ENCODE measurements around the gene NDST3. TPM values are rescaled to one million over a fixed set of nuclear protein-coding genes. Genes with fewer than 3 reads are reported as not detected.

Gene NDST3
- total RNA-seq, 1 experiment from 2014 or later, result 0.04 TPM

- BruUV-seq (replicated peaks), result no TSS peak
- H2AFZ ChIP-seq (ENCODE audit: low read length), result no peak overlapping the region
- H3K4me1 ChIP-seq (ENCODE audit: insufficient read depth, low read length), result peaks cover 15% of the 10 kb centered on the region
- peak overlapping the region; percentile 96 for H3K4me2 ChIP-seq (ENCODE audit: low read length)
- DNase-seq (no peak), ATAC-seq (no peak)
- no peaks in the 10 kb centered on the region for H3K9me3 ChIP-seq (ENCODE audit: low read length)
- peak overlapping the region; percentile 100 for H3K4me3 ChIP-seq (ENCODE audit: low read length)
- POLR2A ChIA-PET (ENCODE audit: unreplicated experiment), result no interaction called here
- H4K20me1 ChIP-seq (ENCODE audit: low read length), result peaks cover 31% of the 10 kb centered on the region
- H3K27ac ChIP-seq (ENCODE audit: low read length), result peak overlapping the region; percentile 77; the same call in 1 of the 2 replicates
- peak overlapping the region; percentile 100 for H3K9ac ChIP-seq (ENCODE audit: low read length)
- peaks cover 27% of the 10 kb centered on the region for H3K36me3 ChIP-seq (ENCODE audit: low read depth, low read length)
- intact Hi-C loops (cut with micrococcal nuclease), result loop anchor here (2.0 to 10.0 kb wide), 5 partner anchors 47 to 1145 kb away; partner anchors contain the start of gene PRSS12
- peaks cover 24% of the 10 kb centered on the region for H3F3A ChIP-seq (ENCODE audit: low read length, unreplicated experiment)
- no peaks in the 10 kb centered on the region for H3K9me2 ChIP-seq (replicated peaks; ENCODE audit: low read length)
- TF ChIP-seq CTCF (conservative IDR thresholded peaks at IDR 0.05; ENCODE audit: low read depth, low read length) (no peak), EZH2phosphoT487 (IDR thresholded peaks at IDR 0.05; ENCODE audit: borderline replicate concordance, low read length) (no peak), EZH2 (IDR thresholded peaks at IDR 0.05; ENCODE audit: low read length, unreplicated experiment) (no peak)
- H3K79me2 ChIP-seq (ENCODE audit: low read length), result peaks cover 21% of the 10 kb centered on the region
- CTCF ChIA-PET, result no interaction called here
- no peaks in the 10 kb centered on the region for H3K27me3 ChIP-seq (ENCODE audit: low read length)
Measured at GRCh38 chr4:118279920-118280432, 245.7 kb downstream of the NDST3 start.

GRCh38 chr4:118280501-118281218 is 246.4 kb downstream of the NDST3 start:
- H3K4me3 ChIP-seq (ENCODE audit: low read length), result peak overlapping the region; percentile 100
- peak; percentile 35 for ATAC-seq
- intact Hi-C loops (cut with micrococcal nuclease), result loop anchor here (2.0 to 10.0 kb wide), 4 partner anchors 47 to 314 kb away; partner anchors contain the start of gene PRSS12
- H3K9me2 ChIP-seq (replicated peaks; ENCODE audit: low read length), result no peaks in the 10 kb centered on the region
- peak; percentile 60 for DNase-seq
- no TSS peak for BruUV-seq (replicated peaks)
- H3K36me3 ChIP-seq (ENCODE audit: low read depth, low read length), result peaks cover 27% of the 10 kb centered on the region
- H3F3A ChIP-seq (ENCODE audit: low read length, unreplicated experiment), result peaks cover 24% of the 10 kb centered on the region
- H4K20me1 ChIP-seq (ENCODE audit: low read length), result peaks cover 31% of the 10 kb centered on the region
- H3K27me3 ChIP-seq (ENCODE audit: low read length), result no peaks in the 10 kb centered on the region
- H3K4me1 ChIP-seq (ENCODE audit: insufficient read depth, low read length), result peaks cover 15% of the 10 kb centered on the region
- ChIA-PET POLR2A (ENCODE audit: unreplicated experiment) (no interaction called here), CTCF (no interaction called here)
- H3K4me2 ChIP-seq (ENCODE audit: low read length), result peak overlapping the region; percentile 96
- H3K9ac ChIP-seq (ENCODE audit: low read length), result peak overlapping the region; percentile 100
- no peaks in the 10 kb centered on the region for H3K9me3 ChIP-seq (ENCODE audit: low read length)
- H3K27ac ChIP-seq (ENCODE audit: low read length), result no peak overlapping the region
- no peak overlapping the region for H2AFZ ChIP-seq (ENCODE audit: low read length)
- TF ChIP-seq EZH2 (IDR thresholded peaks at IDR 0.05; ENCODE audit: low read length, unreplicated experiment) (no peak), EZH2phosphoT487 (IDR thresholded peaks at IDR 0.05; ENCODE audit: borderline replicate concordance, low read length) (no peak), CTCF (conservative IDR thresholded peaks at IDR 0.05; ENCODE audit: low read depth, low read length) (peak; percentile 60)
- peaks cover 21% of the 10 kb centered on the region for H3K79me2 ChIP-seq (ENCODE audit: low read length)
